ENCODE measurements around the gene BCAP31.
"Not testable (repeated sequence)": the region's sequence is repeated elsewhere in the genome, so short reads cannot be mapped to it uniquely, and the experiment has no call there.

BCAP31 gene

DNA sequence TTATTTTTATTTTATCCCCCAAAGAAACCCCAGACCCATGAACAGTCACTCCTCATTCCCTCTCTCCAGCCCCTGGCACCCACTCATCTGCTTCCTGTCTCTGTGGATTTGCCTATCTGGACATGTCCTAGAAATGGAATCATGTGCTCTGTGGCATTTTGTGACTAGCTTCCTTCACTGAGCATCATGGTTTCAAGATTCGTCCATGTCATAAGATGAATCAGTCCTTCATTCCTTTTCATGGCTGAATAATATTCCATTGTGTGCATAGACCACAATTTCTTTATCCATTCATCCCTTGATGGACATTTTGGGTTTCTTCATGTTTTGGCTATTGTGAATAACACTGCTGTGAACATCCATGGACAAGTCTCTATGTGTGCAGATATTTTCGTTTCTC, 10.7 kb upstream of the BCAP31 start:
- no peak for DNase-seq (ENCODE audit: low spot score)

DNA sequence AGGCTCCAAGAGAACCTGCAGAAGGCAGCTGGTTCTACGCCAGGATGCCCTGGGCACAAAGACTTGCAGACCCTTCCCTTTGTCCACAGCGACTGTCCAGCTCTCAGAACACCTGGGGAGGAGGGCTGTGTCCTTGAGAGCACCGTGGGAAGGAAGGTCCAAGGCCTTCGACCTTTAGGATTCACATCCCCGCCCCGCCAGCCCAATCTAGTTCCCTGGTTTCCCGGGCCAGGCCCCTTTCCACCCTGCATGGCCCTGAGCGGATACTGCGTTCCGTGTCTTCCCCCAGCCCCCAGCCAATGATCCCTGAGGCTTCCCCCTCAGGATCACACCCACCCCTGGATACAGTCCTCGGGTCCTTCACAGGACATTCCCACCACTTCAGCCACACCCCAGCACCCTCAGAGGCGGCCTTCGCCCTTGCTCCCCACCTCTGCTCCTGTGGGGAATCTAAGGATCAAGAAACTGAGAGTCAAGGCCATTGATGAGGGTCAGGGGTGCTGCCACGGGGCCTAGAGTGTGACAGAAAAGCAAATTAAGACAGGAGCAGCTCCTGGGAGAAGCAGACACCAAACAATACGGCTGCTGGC, 9.6 kb upstream of the BCAP31 start:
- no peak for DNase-seq (ENCODE audit: low spot score)

DNA sequence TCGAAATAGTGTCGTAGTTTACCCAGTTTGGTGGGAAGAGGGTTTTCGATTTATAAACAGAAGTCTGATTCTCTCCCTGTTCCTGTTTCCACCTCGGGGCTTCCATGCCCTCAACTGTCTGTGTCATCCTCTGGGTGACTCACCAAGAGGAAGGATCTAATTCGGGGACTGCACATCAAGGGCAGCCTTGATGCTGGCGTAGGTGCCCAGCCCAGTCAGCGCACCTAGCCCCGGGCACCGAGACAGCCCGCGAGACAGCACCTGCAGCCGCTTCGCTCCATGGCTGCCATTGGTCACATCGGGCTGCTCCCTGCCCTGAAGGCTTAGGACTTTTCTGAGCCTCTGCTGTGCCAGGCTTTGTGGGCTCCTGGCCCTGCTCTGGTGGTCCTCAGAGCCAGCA, 8.2 kb upstream of the BCAP31 start:
- no peak for DNase-seq (ENCODE audit: low spot score)

DNA sequence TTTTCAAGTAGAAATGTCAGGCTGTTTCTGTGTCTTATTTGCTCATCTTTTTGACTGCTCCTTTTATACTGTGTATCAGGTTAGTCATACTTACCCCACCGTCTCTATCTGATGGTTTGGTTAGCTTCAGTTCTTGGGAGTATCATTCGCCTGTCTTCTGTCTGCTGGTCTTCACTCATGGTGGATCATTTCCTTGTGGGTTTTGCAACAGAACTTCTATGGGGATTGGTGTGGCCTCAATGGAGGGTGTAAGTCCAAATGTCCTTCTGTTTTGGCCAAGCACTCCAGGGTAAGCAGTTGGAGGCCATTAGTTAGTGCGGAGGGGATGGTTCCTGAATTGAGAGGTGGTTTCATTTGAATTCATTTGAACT, 7.6 kb upstream of the BCAP31 start:
- no peak for DNase-seq (ENCODE audit: low spot score)

GRCh38 chrX:153731117-153731844, 7.1 kb upstream of the BCAP31 start:
- no peak for DNase-seq (ENCODE audit: low spot score)

- DNase-seq (ENCODE audit: low spot score) = not testable (repeated sequence)
Measured at GRCh38 chrX:153730115-153730514, 5.9 kb upstream of the BCAP31 start.

DNA sequence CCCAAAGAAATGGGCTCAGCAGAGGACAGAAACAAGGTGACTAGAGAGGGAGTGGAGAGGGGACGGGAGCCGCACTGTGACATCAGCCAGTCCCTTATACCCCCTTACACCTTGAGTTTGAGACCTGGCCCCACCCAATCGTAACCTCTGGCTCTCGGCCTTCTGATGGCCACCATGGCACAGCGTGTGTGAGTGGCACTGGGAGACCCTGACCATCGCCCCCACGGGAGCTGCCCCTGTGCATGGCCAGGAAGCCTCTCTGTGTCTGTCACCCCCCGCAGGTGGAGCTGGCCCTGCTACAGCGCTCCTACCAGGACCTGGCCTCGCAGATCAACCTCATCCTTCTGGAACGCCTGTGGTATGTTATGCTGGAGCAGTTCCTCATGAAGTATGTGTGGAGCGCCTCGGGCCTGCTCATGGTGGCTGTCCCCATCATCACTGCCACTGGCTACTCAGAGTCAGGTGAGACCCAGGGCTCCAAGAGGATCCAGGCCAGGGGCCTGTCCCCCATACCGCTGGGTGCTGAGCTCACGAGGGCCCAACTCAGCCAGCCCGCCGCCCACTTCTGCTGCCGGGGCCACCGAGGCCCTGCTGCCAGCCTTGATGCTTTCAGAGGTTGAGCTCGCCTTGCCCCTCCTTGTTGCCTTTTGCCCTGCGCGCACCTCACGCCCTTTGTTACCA, 4.9 kb upstream of the BCAP31 start:
- no peak for DNase-seq (ENCODE audit: low spot score)

GRCh38 chrX:153728095-153728494, 3.9 kb upstream of the BCAP31 start:
- DNase-seq (ENCODE audit: low spot score) = no peak

DNA sequence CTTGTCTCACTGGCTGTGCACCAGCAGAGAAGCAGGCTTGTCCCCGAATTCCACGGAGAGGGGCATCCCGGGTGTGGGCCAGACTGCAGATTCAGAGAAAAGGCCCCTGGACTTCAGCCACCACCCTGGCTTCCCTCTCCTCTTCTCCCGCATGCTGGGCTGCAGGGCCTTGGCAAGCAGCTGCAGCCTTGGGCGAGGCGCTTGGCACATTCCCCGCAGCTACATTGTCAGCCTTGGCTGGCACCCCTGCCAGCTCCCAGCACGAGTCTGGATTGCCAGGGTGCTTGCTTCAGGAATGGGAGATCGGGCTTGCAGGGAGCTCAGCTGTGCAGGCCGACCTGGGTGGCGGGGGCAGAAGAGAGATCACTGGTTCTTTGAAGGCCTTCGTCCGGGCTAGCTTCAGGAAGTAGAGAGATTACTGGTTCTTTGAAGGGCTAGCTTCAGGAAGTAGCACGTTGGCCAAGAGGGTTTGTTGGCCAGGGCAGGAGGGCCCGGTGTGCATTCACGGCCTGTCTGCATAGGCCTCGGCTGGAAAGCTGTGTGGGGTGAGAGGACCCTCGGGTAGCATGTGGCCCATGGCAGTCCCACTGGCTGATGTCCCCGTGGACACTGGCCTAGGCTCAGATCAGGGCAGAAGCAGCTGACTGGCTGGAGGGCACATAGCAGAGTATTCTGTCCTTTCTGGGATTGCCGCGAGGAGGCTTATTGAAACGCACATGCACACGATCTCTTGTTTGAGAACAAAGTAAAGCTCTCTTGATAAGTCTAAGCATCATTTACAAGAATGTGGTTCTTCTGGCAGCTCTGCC, 3.1 kb upstream of the BCAP31 start:
- no peak for DNase-seq (ENCODE audit: low spot score)

- peak; percentile 60 for DNase-seq (ENCODE audit: low spot score)
Measured at GRCh38 chrX:153726286-153727122, 2.3 kb upstream of the BCAP31 start.

- DNase-seq (ENCODE audit: low spot score) = no peak
Measured at GRCh38 chrX:153725832-153726285, 1.7 kb upstream of the BCAP31 start.

DNA sequence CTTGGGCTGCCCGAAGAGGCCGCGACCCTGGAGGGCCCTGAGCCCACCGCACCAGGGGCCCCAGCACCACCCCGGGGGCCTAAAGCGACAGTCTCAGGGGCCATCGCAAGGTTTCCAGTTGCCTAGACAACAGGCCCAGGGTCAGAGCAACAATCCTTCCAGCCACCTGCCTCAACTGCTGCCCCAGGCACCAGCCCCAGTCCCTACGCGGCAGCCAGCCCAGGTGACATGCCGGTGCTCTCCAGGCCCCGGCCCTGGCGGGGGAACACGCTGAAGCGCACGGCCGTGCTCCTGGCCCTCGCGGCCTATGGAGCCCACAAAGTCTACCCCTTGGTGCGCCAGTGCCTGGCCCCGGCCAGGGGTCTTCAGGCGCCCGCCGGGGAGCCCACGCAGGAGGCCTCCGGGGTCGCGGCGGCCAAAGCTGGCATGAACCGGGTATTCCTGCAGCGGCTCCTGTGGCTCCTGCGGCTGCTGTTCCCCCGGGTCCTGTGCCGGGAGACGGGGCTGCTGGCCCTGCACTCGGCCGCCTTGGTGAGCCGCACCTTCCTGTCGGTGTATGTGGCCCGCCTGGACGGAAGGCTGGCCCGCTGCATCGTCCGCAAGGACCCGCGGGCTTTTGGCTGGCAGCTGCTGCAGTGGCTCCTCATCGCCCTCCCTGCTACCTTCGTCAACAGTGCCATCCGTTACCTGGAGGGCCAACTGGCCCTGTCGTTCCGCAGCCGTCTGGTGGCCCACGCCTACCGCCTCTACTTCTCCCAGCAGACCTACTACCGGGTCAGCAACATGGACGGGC, 1.0 kb upstream of the BCAP31 start:
- DNase-seq (ENCODE audit: low spot score) = no peak

GRCh38 chrX:153723351-153724251, 586 bp downstream of the BCAP31 start:
- peak; percentile 54 for DNase-seq (ENCODE audit: low spot score)

- peak; percentile 46 for DNase-seq (ENCODE audit: low spot score)
Measured at GRCh38 chrX:153722704-153723350, 1.4 kb downstream of the BCAP31 start.

- no peak for DNase-seq (ENCODE audit: low spot score)
Measured at GRCh38 chrX:153719701-153720100, 4.5 kb downstream of the BCAP31 start.

DNA sequence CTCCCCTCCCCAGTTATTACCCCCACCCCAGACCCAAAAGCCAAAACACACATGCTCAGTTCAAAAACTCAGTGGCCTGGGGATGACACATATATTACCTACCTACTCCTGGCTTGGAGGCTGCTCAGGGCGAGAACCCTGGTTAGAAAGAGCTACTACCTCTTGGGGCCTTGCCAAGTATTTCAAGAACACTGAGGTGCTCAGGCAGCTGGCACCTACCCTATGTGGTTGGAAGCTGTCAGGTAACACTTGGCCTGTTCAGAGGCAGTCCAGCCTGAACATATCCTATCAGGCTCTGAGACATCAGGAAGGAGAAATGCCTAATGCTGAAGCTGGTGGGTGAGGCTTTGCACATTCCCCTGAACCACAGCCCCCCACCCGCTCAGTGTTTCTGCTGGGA, 4.9 kb downstream of the BCAP31 start:
- no peak for DNase-seq (ENCODE audit: low spot score)

GRCh38 chrX:153717445-153717844, 6.7 kb downstream of the BCAP31 start:
- DNase-seq (ENCODE audit: low spot score) = no peak

- no peak for DNase-seq (ENCODE audit: low spot score)
Measured at GRCh38 chrX:153714256-153714655, 9.9 kb downstream of the BCAP31 start.
